Measurements from ENCODE around the gene VIL1.
A peak's percentile ranks its signal among the peaks of the same experiment; 100 is the strongest.

VIL1 gene

GRCh38 chr2:218418717-218419458, at the start of gene VIL1:
Gene VIL1, plus strand, starts transcription at chr2:218419123. Its CDS starts 4,656 bp downstream, at chr2:218423779.
- no peak for DNase-seq

- DNase-seq = no peak
Measured at GRCh38 chr2:218369330-218369729, 49.6 kb upstream of the VIL1 start.

- peak; percentile 39 for DNase-seq
Measured at GRCh38 chr2:218370410-218371063, 48.4 kb upstream of the VIL1 start.

- no peak for DNase-seq
Measured at GRCh38 chr2:218371983-218372350, 47.0 kb upstream of the VIL1 start.

- no peak for DNase-seq
Measured at GRCh38 chr2:218374795-218375194, 44.1 kb upstream of the VIL1 start.

GRCh38 chr2:218375212-218375611, 43.7 kb upstream of the VIL1 start:
- peak; percentile 89 for DNase-seq

- DNase-seq = no peak
Measured at GRCh38 chr2:218378053-218378452, 40.9 kb upstream of the VIL1 start.

- DNase-seq = no peak
Measured at GRCh38 chr2:218381916-218382366, 37.0 kb upstream of the VIL1 start, which contains the start of gene SLC11A1. Gene SLC11A1, plus strand, starts transcription at chr2:218382273. Its CDS starts 96 bp downstream, at chr2:218382369.

- no peak for DNase-seq
Measured at GRCh38 chr2:218382785-218383184, 36.1 kb upstream of the VIL1 start.

GRCh38 chr2:218383892-218384519, 34.9 kb upstream of the VIL1 start:
- no peak for DNase-seq

GRCh38 chr2:218384975-218385374, 33.9 kb upstream of the VIL1 start:
- no peak for DNase-seq

GRCh38 chr2:218386505-218387368, 32.2 kb upstream of the VIL1 start:
- DNase-seq = no peak

- DNase-seq = peak; percentile 62
Measured at GRCh38 chr2:218387369-218388194, 31.3 kb upstream of the VIL1 start.

GRCh38 chr2:218389333-218390150, 29.4 kb upstream of the VIL1 start:
- no peak for DNase-seq

- DNase-seq = no peak
Measured at GRCh38 chr2:218391202-218391601, 27.7 kb upstream of the VIL1 start.

GRCh38 chr2:218392459-218392858, 26.5 kb upstream of the VIL1 start:
- no peak for DNase-seq

GRCh38 chr2:218392891-218393462, 25.9 kb upstream of the VIL1 start:
- DNase-seq = no peak

GRCh38 chr2:218393750-218394290, 25.1 kb upstream of the VIL1 start:
- DNase-seq = no peak

- no peak for DNase-seq
Measured at GRCh38 chr2:218394298-218395089, 24.4 kb upstream of the VIL1 start.

- no peak for DNase-seq
Measured at GRCh38 chr2:218395090-218395444, 23.9 kb upstream of the VIL1 start.
